H1 (cell line): ENCODE measurements around the gene DPYD. TPM values are rescaled to one million over a fixed set of nuclear protein-coding genes. Genes with fewer than 3 reads are reported as not detected.
A peak's percentile ranks its signal among the peaks of the same experiment; 100 is the strongest.

Experiments
- CTCF ChIA-PET: fragments of 300-600 bp; sonication (Branson Sonifier 250); formaldehyde crosslinking; loops from one replicate; lab custom pipeline; 2021; ENCODE audit not compliant: partially characterized antibody; lab: Charles Lee
- POLR2A ChIA-PET: fragments of 300-600 bp; sonication (Branson Sonifier 250); formaldehyde crosslinking; loops from one replicate; lab custom pipeline; 2021; ENCODE audit warnings: inconsistent platforms; ENCODE audit not compliant: partially characterized antibody; lab: Charles Lee
- DNase-seq, 2 experiments: peaks; one replicate each; pipeline versions ENCODE4 v3.0.0 to v3.0.0-alpha.2; 2010 to 2022; ENCODE audit warnings: low spot score in 2 of 2, low read depth in 1 of 2, mixed read lengths in 1 of 2
- FAIRE-seq: peaks from 2 replicates; lab custom pipeline; 2011; peaks lifted over from hg19 to GRCh38; lab: Jason Lieb, UNC
- H2AFZ ChIP-seq: 2 replicates; pipeline ENCODE4 v1.8.1; 2012; ENCODE audit warnings: low read length, inconsistent platforms
- H2AK5ac ChIP-seq: 2 replicates; pipeline ENCODE4 v1.6.1; 2013; ENCODE audit warnings: low read depth, low read length
- H2BK120ac ChIP-seq: replicated peaks from 2 replicates; pipeline ENCODE3; 2013; ENCODE audit warnings: low read depth, low read length, inconsistent platforms
- H2BK12ac ChIP-seq: 2 replicates; pipeline ENCODE4 v1.6.1; 2013; ENCODE audit warnings: low read depth, low read length
- H2BK15ac ChIP-seq: 2 replicates; pipeline ENCODE4 v1.6.1; 2013; ENCODE audit warnings: low read length
- H2BK20ac ChIP-seq: 2 replicates; pipeline ENCODE4 v1.6.1; 2013; ENCODE audit warnings: low read length
- H2BK5ac ChIP-seq: 2 replicates; pipeline ENCODE4 v1.6.1; 2013; ENCODE audit warnings: low read depth, low read length
- H3K14ac ChIP-seq: 2 replicates; pipeline ENCODE4 v1.6.1; 2013; ENCODE audit warnings: inconsistent platforms; ENCODE audit not compliant: insufficient read length
- H3K18ac ChIP-seq: 2 replicates; pipeline ENCODE4 v1.6.1; 2013; ENCODE audit warnings: low read length; ENCODE audit errors: extremely low read depth
- H3K23ac ChIP-seq: 2 replicates; pipeline ENCODE4 v1.6.1; 2013; ENCODE audit warnings: inconsistent platforms; ENCODE audit not compliant: insufficient read length
- H3K23me2 ChIP-seq: 2 replicates; pipeline ENCODE4 v1.6.1; 2013; ENCODE audit warnings: low read depth, low read length
- H3K27ac ChIP-seq: 2 replicates; pipeline ENCODE4 v1.6.1; 2011; ENCODE audit warnings: low read depth, low read length, inconsistent platforms
- H3K27me3 ChIP-seq, 4 experiments: replicated peaks in 1 of 4; 1 replicate in 1 of 4; 2 replicates in 3 of 4; pipeline versions ENCODE4 v1.6.1 to v1.8.1; 2011 to 2013; ENCODE audit warnings: low read length in 3 of 4, mild to moderate bottlenecking in 3 of 4, inconsistent platforms in 2 of 4, mixed read lengths in 2 of 4, moderate library complexity in 1 of 4; ENCODE audit not compliant: control insufficient read depth in 3 of 4, insufficient read depth in 3 of 4; ENCODE audit errors: extremely low read depth in 1 of 4
- H3K36me3 ChIP-seq, 4 experiments: 2 replicates each; pipeline versions ENCODE4 v1.6.1 to v1.8.1; 2011 to 2013; ENCODE audit warnings: mild to moderate bottlenecking in 4 of 4, low read length in 3 of 4, moderate library complexity in 2 of 4, control low read depth in 1 of 4, inconsistent platforms in 1 of 4; ENCODE audit not compliant: insufficient read depth in 4 of 4, control insufficient read depth in 2 of 4
- H3K4ac ChIP-seq: replicated peaks from 2 replicates; pipeline ENCODE3; 2013; ENCODE audit warnings: low read length, low read depth, mixed read lengths, inconsistent platforms; ENCODE audit not compliant: insufficient read length
- H3K4me1 ChIP-seq, 4 experiments: replicated peaks in 1 of 4; 1 replicate in 1 of 4; 2 replicates in 3 of 4; pipeline versions ENCODE4 v1.6.1 to v1.8.1; 2011 to 2013; ENCODE audit warnings: low read length in 3 of 4, inconsistent platforms in 2 of 4, mixed read lengths in 1 of 4; ENCODE audit not compliant: insufficient read depth in 4 of 4, control insufficient read depth in 3 of 4
- H3K4me2 ChIP-seq, 2 experiments: 2 replicates each; pipeline versions ENCODE4 v1.6.1 to v1.8.1; 2011 to 2013; ENCODE audit warnings: low read depth in 2 of 2, low read length in 2 of 2, control low read depth in 1 of 2, inconsistent platforms in 1 of 2, mild to moderate bottlenecking in 1 of 2; ENCODE audit not compliant: insufficient read depth in 1 of 2
- H3K4me3 ChIP-seq, 4 experiments: fragments of 200-600, 300-600 bp in 1 of 4; sonication (generic), shearing (Covaris generic), sonication (Bioruptor Twin) in 1 of 4; 2 replicates each; pipeline versions ENCODE4 v1.5.1 to v1.8.1; 2011 to 2016; ENCODE audit warnings: low read length in 4 of 4, low read depth in 3 of 4, control low read depth in 2 of 4, inconsistent platforms in 2 of 4, mild to moderate bottlenecking in 2 of 4, mixed read lengths in 1 of 4, moderate library complexity in 1 of 4; ENCODE audit not compliant: insufficient read depth in 2 of 4; ENCODE audit errors: extremely low read depth in 1 of 4
- H3K56ac ChIP-seq: replicated peaks from 2 replicates; pipeline ENCODE3; 2013; ENCODE audit warnings: low read depth, mild to moderate bottlenecking, mixed read lengths, low read length, inconsistent platforms; ENCODE audit not compliant: insufficient read length
- H3K79me1 ChIP-seq: 2 replicates; pipeline ENCODE4 v1.6.1; 2013; ENCODE audit warnings: low read depth, low read length, control low read depth
- H3K79me2 ChIP-seq, 2 experiments: 2 replicates each; pipeline versions ENCODE4 v1.6.1 to v1.8.1; 2012 to 2013; ENCODE audit warnings: low read length in 2 of 2, mild to moderate bottlenecking in 2 of 2, inconsistent platforms in 1 of 2; ENCODE audit not compliant: insufficient read depth in 2 of 2, control insufficient read depth in 1 of 2
- H3K9ac ChIP-seq, 4 experiments: replicated peaks in 1 of 4; 1 replicate in 1 of 4; 2 replicates in 3 of 4; pipeline versions ENCODE4 v1.6.1 to v1.8.1; 2011 to 2013; ENCODE audit warnings: low read depth in 3 of 4, low read length in 3 of 4, control low read depth in 2 of 4, mild to moderate bottlenecking in 2 of 4, moderate library complexity in 2 of 4, inconsistent platforms in 1 of 4; ENCODE audit errors: extremely low read depth in 1 of 4
- H3K9me3 ChIP-seq, 2 experiments: 2 replicates each; pipeline versions ENCODE4 v1.6.1 to v1.8.1; 2012 to 2013; ENCODE audit warnings: mild to moderate bottlenecking in 2 of 2, moderate library complexity in 2 of 2, control low read depth in 1 of 2, inconsistent platforms in 1 of 2, low read depth in 1 of 2, low read length in 1 of 2, mixed read lengths in 1 of 2; ENCODE audit not compliant: insufficient read depth in 2 of 2
- H4K20me1 ChIP-seq, 2 experiments: replicated peaks in 1 of 2; 2 replicates each; pipeline versions ENCODE3 to v1.8.1; 2011 to 2013; ENCODE audit warnings: inconsistent platforms in 2 of 2, low read length in 2 of 2, mild to moderate bottlenecking in 1 of 2; ENCODE audit not compliant: insufficient read depth in 2 of 2, control insufficient read depth in 1 of 2
- H4K5ac ChIP-seq: 2 replicates; pipeline ENCODE4 v1.6.1; 2013; ENCODE audit warnings: low read length, low read depth, mixed read lengths, inconsistent platforms; ENCODE audit not compliant: insufficient read length
- H4K8ac ChIP-seq: 2 replicates; pipeline ENCODE4 v1.8.0; 2013; ENCODE audit warnings: mild to moderate bottlenecking, moderate library complexity, low read length, inconsistent platforms; ENCODE audit not compliant: insufficient read depth; ENCODE audit errors: extremely low read depth
- H4K91ac ChIP-seq: replicated peaks from 2 replicates; pipeline ENCODE3; 2013; ENCODE audit warnings: low read length, mixed read lengths, inconsistent platforms; ENCODE audit not compliant: insufficient read length
- CHD1 ChIP-seq: IDR thresholded peaks from 2 replicates; pipeline ENCODE4 v1.6.1; 2012; ENCODE audit warnings: low read depth, low read length, improper control_type of control experiment
- CHD2 ChIP-seq: IDR thresholded peaks from 2 replicates; pipeline ENCODE4 v1.6.1; 2012; ENCODE audit warnings: low read length, improper control_type of control experiment
- EP300 ChIP-seq, 2 experiments: IDR thresholded peaks; 1 replicate in 1 of 2; 2 replicates in 1 of 2; pipeline ENCODE4 v1.6.1; 2011 to 2012; ENCODE audit warnings: low read depth in 2 of 2, low read length in 2 of 2, mild to moderate bottlenecking in 2 of 2, borderline replicate concordance in 1 of 2, inconsistent platforms in 1 of 2, moderate library complexity in 1 of 2
- FOSL1 ChIP-seq: IDR thresholded peaks from 2 replicates; pipeline ENCODE4 v1.6.1; 2011; ENCODE audit warnings: mild to moderate bottlenecking, low read depth, low read length, moderate library complexity; ENCODE audit not compliant: insufficient read depth
- GABPA ChIP-seq: IDR thresholded peaks from 2 replicates; pipeline ENCODE4 v1.6.1; 2011; ENCODE audit warnings: mild to moderate bottlenecking, low read length, moderate library complexity, borderline replicate concordance; ENCODE audit not compliant: insufficient read depth
- HDAC2 ChIP-seq, 2 experiments: fragments of 300-600 bp in 1 of 2; sonication (generic) in 1 of 2; IDR thresholded peaks; 2 replicates each; pipeline ENCODE4 v1.6.1; 2011 to 2012; ENCODE audit warnings: low read depth in 2 of 2, low read length in 2 of 2, mild to moderate bottlenecking in 2 of 2, moderate library complexity in 2 of 2, borderline replicate concordance in 1 of 2, inconsistent platforms in 1 of 2
- KDM4A ChIP-seq: IDR thresholded peaks from one replicate; pipeline ENCODE4 v1.7.1; 2012; ENCODE audit warnings: low read depth, mild to moderate bottlenecking, moderate library complexity, low read length, inconsistent platforms; ENCODE audit not compliant: severe bottlenecking
- NANOG ChIP-seq: IDR thresholded peaks from 2 replicates; pipeline ENCODE4 v1.6.1; 2011; ENCODE audit warnings: low read length, low read depth, mild to moderate bottlenecking, inconsistent platforms; ENCODE audit not compliant: insufficient read depth, poor library complexity, severe bottlenecking
- PHF8 ChIP-seq: fragments of 200-600 bp; sonication (generic); conservative IDR thresholded peaks from 2 replicates; pipeline ENCODE4 v1.7.1; 2012; ENCODE audit warnings: low read depth, mild to moderate bottlenecking, inconsistent platforms, low read length, moderate library complexity
- POLR2A ChIP-seq, 2 experiments: IDR thresholded peaks; 1 replicate in 1 of 2; 2 replicates in 1 of 2; pipeline ENCODE4 v1.6.1; 2011; ENCODE audit warnings: low read depth in 2 of 2, low read length in 2 of 2, mild to moderate bottlenecking in 2 of 2; ENCODE audit errors: control extremely low read depth in 1 of 2
- SAP30 ChIP-seq: fragments of 300-600 bp; sonication (generic); IDR thresholded peaks from 2 replicates; pipeline ENCODE4 v1.7.1; 2012; ENCODE audit warnings: low read length, moderate library complexity, mild to moderate bottlenecking, inconsistent platforms; ENCODE audit not compliant: insufficient read depth, insufficient replicate concordance
- SIX5 ChIP-seq: IDR thresholded peaks from 2 replicates; pipeline ENCODE4 v1.6.1; 2011; ENCODE audit warnings: mild to moderate bottlenecking, low read depth, low read length
- WGBS, 2 experiments: shearing (Covaris generic) in 1 of 2; methylation state at CpG; one replicate each; pipeline versions ENCODE4 v1.1.6 to v1.1.7; 2013 to 2015; ENCODE audit warnings: low lambda C conversion rate in 2 of 2, mixed read lengths in 2 of 2, inconsistent platforms in 1 of 2, low coverage in 1 of 2, missing lambda C conversion rate in 1 of 2; ENCODE audit not compliant: insufficient replicate concordance in 2 of 2, insufficient coverage in 1 of 2, insufficient read length in 1 of 2; ENCODE audit errors: extremely low coverage in 1 of 2, missing lambda C conversion rate in 1 of 2; 5-methylcytosine and 5-hydroxymethylcytosine counted together
- polyA plus RNA-seq, 7 experiments: library from polyadenylated mRNA; depleted of rRNA in 3 of 7; stranded (reverse) in 5 of 7; unstranded in 2 of 7; fragments of >200 nt in 5 of 7; fragments of 200-250 nt in 2 of 7; gene quantifications; 1 replicate in 5 of 7; 2 replicates in 1 of 7; 4 replicates in 1 of 7; pipeline versions ENCODE4 v1.2.1 to v1.2.3, GENCODE V29; 2011 to 2013; ENCODE audit warnings: missing spikeins in 2 of 7, mixed read lengths in 2 of 7
- total RNA-seq: library from RNA; stranded (reverse); fragmentation: NEBNext Ultra II Directional; extraction: Animal tissue kit (Norgen Biotek cat#: 25700); gene quantifications from 2 replicates; pipeline ENCODE4 v1.2.1, GENCODE V29; 2021
- TF ChIP-seq, protein P1 (sequence below): IDR thresholded peaks from 2 replicates; pipeline ENCODE4 v1.6.1; 2011; ENCODE audit warnings: low read depth, mild to moderate bottlenecking, low read length; ENCODE audit not compliant: insufficient read depth

DPYD gene
- total and polyA plus RNA-seq, 2 of the 8 experiments (the other 6 are each of a cell fraction or from before 2014, with no cell fraction given): 0.29 to 0.73 TPM

DNA sequence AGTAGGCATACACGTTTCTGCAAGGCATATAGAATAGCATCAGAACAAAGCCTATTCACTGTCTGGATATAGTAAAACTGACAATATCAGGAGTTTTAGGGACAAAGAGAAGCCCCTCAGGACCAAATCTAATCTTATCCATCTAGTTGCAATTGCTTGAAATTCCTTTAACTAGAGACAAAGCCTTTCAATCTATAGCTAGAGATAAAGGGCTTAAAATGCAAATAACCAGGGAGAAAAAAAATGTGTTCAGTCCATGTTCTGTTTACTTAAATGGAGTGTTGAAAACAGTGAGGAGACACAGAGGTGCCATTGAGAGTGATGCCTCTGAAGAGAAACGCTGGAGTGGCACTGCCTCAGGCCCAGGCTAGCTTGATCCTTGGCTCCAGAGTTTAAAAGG, 286.1 kb downstream of the DPYD start:
- no peak overlapping the region for H3K56ac ChIP-seq
- H3K9me3 ChIP-seq: no peaks in the 10 kb centered on the region
- H3K4me1 ChIP-seq: peaks cover 0 to 2% (median 0%) of the 10 kb centered on the region in 4 experiments; a peak in 1 of 7 replicates
- no peak overlapping the region for H3K23ac ChIP-seq
- no peak overlapping the region for H3K18ac ChIP-seq
- no peaks in the 10 kb centered on the region for H4K20me1 ChIP-seq
- no peak overlapping the region for H3K27ac ChIP-seq
- CTCF ChIA-PET: no interaction called here
- no peak overlapping the region for H2BK15ac ChIP-seq
- H3K79me1 ChIP-seq: no peaks in the 10 kb centered on the region
- no peaks in the 10 kb centered on the region for H3K23me2 ChIP-seq
- no peak overlapping the region for H2BK12ac ChIP-seq
- POLR2A ChIA-PET: no interaction called here
- H4K91ac ChIP-seq: no peak overlapping the region
- H2BK120ac ChIP-seq: no peak overlapping the region
- H4K5ac ChIP-seq: no peak overlapping the region
- FAIRE-seq (no peak), DNase-seq (no peak)
- no peak overlapping the region for H2AK5ac ChIP-seq
- 92% methylated on average over 2 of the region's 2 CpGs; no CpG with 5 or more reads in 1 of the 2 experiments for WGBS, 2 experiments
- no peak overlapping the region for H3K14ac ChIP-seq
- H2AFZ ChIP-seq: 0 out of 2 replicates have a peak overlapping the region, but pooled peaks have one; percentile 36
- no peak overlapping the region for H2BK5ac ChIP-seq
- no peak overlapping the region for H3K9ac ChIP-seq
- H2BK20ac ChIP-seq: no peak overlapping the region
- no peak overlapping the region for H4K8ac ChIP-seq
- no peaks in the 10 kb centered on the region for H3K27me3 ChIP-seq
- no peaks in the 10 kb centered on the region for H3K36me3 ChIP-seq
- no peak overlapping the region for H3K4me2 ChIP-seq
- no peak overlapping the region for H3K4me3 ChIP-seq
- no peaks in the 10 kb centered on the region for H3K79me2 ChIP-seq
- H3K4ac ChIP-seq: no peak overlapping the region
- TF ChIP-seq SIX5: no peak
- no peak for TF ChIP-seq FOSL1
- no peak for TF ChIP-seq SAP30
- TF ChIP-seq KDM4A: no peak
- TF ChIP-seq, protein P1, sequence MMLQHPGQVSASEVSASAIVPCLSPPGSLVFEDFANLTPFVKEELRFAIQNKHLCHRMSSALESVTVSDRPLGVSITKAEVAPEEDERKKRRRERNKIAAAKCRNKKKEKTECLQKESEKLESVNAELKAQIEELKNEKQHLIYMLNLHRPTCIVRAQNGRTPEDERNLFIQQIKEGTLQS: no peak
- TF ChIP-seq HDAC2 (IDR thresholded peaks at IDR 0.05; ENCODE audit: borderline replicate concordance in 1 of 2, low read depth in 2 of 2, low read length in 2 of 2): no peak
- TF ChIP-seq GABPA: no peak
- no peak for TF ChIP-seq NANOG
- no peak for TF ChIP-seq PHF8
- TF ChIP-seq CHD2: no peak
- TF ChIP-seq EP300 (IDR thresholded peaks at IDR 0.05; ENCODE audit: borderline replicate concordance in 1 of 2, low read depth in 2 of 2, low read length in 2 of 2): no peak
- no peak for TF ChIP-seq CHD1
- TF ChIP-seq POLR2A (IDR thresholded peaks at IDR 0.05; ENCODE audit: control extremely low read depth in 1 of 2, low read depth in 2 of 2, low read length in 2 of 2): no peak
